NB4 (cell line): ENCODE data around the gene KCNA3.

Source experiments
- DNase-seq: peaks from one replicate; pipeline ENCODE4 v3.0.0; 2010; ENCODE audit warnings: low read depth
- H3K4me3 ChIP-seq: one replicate; pipeline ENCODE4 v1.5.1; 2011; ENCODE audit warnings: mild to moderate bottlenecking, low read depth, low read length, moderate library complexity
- CTCF ChIP-seq: IDR thresholded peaks from one replicate; pipeline ENCODE4 v1.5.1; 2012; ENCODE audit warnings: low read depth, low read length
- MYC ChIP-seq: IDR thresholded peaks from 2 replicates; pipeline ENCODE4 v1.6.1; 2011; ENCODE audit warnings: low read depth, low read length
- POLR2A ChIP-seq: IDR thresholded peaks from 2 replicates; pipeline ENCODE4 v1.6.1; 2011; ENCODE audit warnings: mild to moderate bottlenecking; ENCODE audit not compliant: insufficient read length; ENCODE audit errors: extremely low read depth
- TF ChIP-seq, protein P1 (sequence below): IDR thresholded peaks from 2 replicates; pipeline ENCODE4 v1.6.1; 2011; ENCODE audit warnings: low read depth, low read length

KCNA3 gene

GRCh38 chr1:110714374-110714995 lies 39.7 kb upstream of the KCNA3 start:
- H3K4me3 ChIP-seq: no peak overlapping the region
- no peak for DNase-seq
- TF ChIP-seq POLR2A (no peak), MYC (no peak), CTCF (no peak)
- TF ChIP-seq, protein P1, sequence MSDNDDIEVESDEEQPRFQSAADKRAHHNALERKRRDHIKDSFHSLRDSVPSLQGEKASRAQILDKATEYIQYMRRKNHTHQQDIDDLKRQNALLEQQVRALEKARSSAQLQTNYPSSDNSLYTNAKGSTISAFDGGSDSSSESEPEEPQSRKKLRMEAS: no peak

DNA sequence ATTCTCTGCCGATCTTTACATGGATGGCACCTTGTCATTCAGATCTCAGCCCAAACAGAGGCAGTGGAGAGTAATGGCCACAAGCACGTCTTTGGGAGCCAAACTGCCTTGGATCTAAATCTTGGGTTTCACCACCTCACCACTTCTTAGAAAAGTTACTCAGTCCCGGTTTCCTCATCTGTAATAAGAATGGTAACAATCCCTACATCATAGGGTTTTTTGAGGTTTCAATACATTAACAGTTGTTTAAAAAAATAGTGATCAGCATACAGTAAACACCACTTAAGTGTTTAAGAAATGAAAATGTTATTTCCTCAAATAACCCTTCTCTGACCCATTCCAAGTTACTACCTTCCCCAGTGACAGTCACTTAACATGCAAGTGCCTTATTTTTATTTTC lies 38.5 kb upstream of the KCNA3 start:
- no peak overlapping the region for H3K4me3 ChIP-seq
- no peak for TF ChIP-seq POLR2A
- TF ChIP-seq CTCF: no peak
- TF ChIP-seq, protein P1: no peak
- no peak for TF ChIP-seq MYC
- DNase-seq: no peak

GRCh38 chr1:110710314-110710713 lies 35.6 kb upstream of the KCNA3 start:
- TF ChIP-seq MYC: no peak
- TF ChIP-seq POLR2A: no peak
- TF ChIP-seq, protein P1: no peak
- no peak for DNase-seq
- H3K4me3 ChIP-seq: no peak overlapping the region

DNA sequence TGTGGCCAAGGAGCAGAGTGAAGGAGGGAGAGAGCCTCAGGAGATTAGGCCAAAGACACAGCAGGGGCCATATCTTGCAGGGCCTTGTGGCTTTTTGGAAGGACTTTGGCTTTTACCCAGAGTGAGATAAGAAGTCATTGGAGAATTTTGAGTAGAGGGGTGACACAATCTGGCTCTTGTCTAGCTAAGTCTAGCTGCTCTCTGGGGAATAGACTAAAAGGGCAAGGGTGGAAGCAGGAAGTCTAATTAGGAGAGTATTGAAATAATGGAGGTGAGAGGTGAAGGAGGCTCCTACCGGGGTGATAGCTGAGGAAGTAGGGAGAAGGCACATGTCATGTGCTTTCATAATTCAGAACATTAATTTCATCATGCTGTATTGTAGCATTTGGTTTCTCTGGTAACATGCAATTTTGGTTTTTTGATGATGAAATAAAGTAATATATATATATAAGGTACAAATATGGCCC lies 34.3 kb upstream of the KCNA3 start:
- no peak for TF ChIP-seq CTCF
- TF ChIP-seq MYC: no peak
- TF ChIP-seq, protein P1: no peak
- TF ChIP-seq POLR2A: no peak
- DNase-seq: peak; percentile 40
- no peak overlapping the region for H3K4me3 ChIP-seq

DNA sequence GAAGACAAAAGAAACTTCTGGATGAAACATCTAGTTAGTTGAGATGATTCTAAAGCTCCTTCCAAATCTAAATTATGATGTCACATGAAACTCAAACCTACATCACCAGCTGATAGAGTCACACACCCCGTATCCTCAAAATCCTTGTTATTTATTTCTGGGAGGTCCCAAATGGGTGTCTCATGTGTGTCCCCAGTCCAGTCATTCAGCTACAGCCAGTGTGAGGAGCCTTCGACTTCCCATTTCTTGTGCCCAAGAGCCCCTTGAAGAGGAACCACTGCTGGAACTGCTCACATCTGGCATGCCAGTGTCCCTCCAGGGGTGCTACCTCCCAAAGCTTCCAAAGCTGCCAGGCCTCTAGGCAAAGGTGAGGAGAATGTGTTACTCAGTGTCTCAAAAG lies 32.5 kb upstream of the KCNA3 start:
- DNase-seq: no peak
- H3K4me3 ChIP-seq: no peak overlapping the region
- no peak for TF ChIP-seq MYC
- no peak for TF ChIP-seq POLR2A
- no peak for TF ChIP-seq CTCF
- TF ChIP-seq, protein P1: no peak

GRCh38 chr1:110706621-110707020 lies 31.9 kb upstream of the KCNA3 start:
- no peak overlapping the region for H3K4me3 ChIP-seq
- TF ChIP-seq POLR2A: no peak
- no peak for TF ChIP-seq MYC
- TF ChIP-seq, protein P1: no peak
- TF ChIP-seq CTCF: no peak
- DNase-seq: no peak
